BLaER1 (cell line): ENCODE data around the gene NTM.
A peak's percentile ranks its signal among the peaks of the same experiment; 100 is the strongest.

Experiments used
- H3K27ac ChIP-seq: shearing (Covaris generic); formaldehyde crosslinking; 2 replicates; pipeline ENCODE4 v1.8.1; 2022
- H3K27me3 ChIP-seq: shearing (Covaris generic); formaldehyde crosslinking; 2 replicates; pipeline ENCODE4 v1.8.1; 2022
- H3K36me3 ChIP-seq: shearing (Covaris generic); formaldehyde crosslinking; 2 replicates; pipeline ENCODE4 v1.8.1; 2022
- H3K4me1 ChIP-seq: shearing (Covaris generic); formaldehyde crosslinking; 2 replicates; pipeline ENCODE4 v1.8.1; 2022
- H3K4me2 ChIP-seq: shearing (Covaris generic); formaldehyde crosslinking; 2 replicates; pipeline ENCODE4 v1.8.1; 2022
- H3K4me3 ChIP-seq: shearing (Covaris generic); formaldehyde crosslinking; 2 replicates; pipeline ENCODE4 v1.8.1; 2022
- H3K9ac ChIP-seq: shearing (Covaris generic); formaldehyde crosslinking; 2 replicates; pipeline ENCODE4 v1.8.1; 2022
- H3K9me3 ChIP-seq: shearing (Covaris generic); formaldehyde crosslinking; 2 replicates; pipeline ENCODE4 v1.8.1; 2022
- H4K20me1 ChIP-seq: shearing (Covaris generic); formaldehyde crosslinking; 2 replicates; pipeline ENCODE4 v1.8.1; 2022
- Cebpa-rat ChIP-seq: shearing (Covaris generic); IDR thresholded peaks from 2 replicates; pipeline ENCODE4 v1.8.1; 2022

The NTM gene

DNA sequence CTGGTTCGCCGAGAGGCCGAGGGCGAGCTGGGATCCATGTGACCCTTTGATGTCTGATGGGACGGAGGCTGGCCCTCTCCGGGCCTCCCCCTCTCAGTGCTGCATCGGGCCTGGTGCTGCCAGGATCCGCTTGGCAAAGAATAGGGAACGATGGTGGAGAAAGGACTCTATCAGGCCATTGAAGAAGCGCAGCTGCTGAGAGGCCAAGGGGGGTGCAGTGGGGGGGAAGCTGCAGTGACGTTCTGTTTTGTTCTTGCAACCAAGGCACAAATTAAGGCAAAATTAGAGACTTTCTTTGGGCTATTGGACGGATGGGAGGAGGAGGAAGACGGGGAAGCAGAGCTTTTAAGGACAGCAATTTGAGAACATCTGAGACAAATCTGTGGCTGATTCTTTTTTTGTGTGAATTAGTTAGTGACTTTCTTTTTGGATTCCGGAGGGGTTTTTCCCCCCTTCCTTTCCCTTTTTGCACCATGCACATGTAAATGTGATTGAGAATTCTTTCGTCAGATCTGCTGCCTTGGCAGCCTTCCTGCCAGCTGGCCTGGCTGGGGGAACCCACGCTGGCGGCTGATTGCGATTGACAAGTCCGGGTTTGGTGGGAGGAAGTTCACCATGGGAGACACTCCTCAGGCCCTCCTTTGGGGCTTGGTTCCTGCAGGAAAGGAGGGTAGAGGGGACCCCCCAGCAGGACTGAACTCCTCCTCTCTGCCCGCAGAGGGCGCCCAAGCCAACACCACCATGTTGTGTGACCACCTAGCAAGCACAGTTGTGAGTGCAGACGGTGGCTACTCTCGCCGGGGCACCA lies 214.6 kb downstream of the NTM start:
- H3K27me3 ChIP-seq: no peaks in the 10 kb centered on the region
- peaks cover 14% of the 10 kb centered on the region for H3K4me1 ChIP-seq
- no peaks in the 10 kb centered on the region for H3K9me3 ChIP-seq
- H3K27ac ChIP-seq: no peak overlapping the region
- H3K4me2 ChIP-seq: peak overlapping the region; percentile 29
- no peaks in the 10 kb centered on the region for H4K20me1 ChIP-seq
- H3K36me3 ChIP-seq: no peaks in the 10 kb centered on the region
- no peak overlapping the region for H3K4me3 ChIP-seq
- no peak for TF ChIP-seq Cebpa-rat
- no peak overlapping the region for H3K9ac ChIP-seq

DNA sequence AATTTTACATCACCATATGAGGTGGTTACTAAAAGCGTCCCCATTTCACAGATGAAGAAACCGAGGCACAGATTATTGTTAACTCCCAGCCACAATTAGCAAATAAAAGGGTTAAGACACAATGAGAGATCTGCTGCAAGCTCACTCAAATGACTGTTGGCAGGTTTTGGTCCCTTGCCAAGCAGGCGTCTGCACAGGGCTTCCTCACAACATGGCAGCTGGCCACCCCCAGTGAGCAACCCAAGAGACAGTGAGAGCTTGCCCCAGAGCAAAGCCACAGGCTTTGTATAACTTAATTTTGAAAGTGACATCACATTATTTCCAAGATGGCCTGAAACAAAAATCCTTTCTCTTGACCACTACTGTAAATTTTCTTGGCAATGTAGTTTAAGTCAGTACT lies 217.6 kb downstream of the NTM start:
- Histone ChIP-seq H3K9ac (no peak overlapping the region), H3K27ac (no peak overlapping the region), H3K4me1 (peaks cover 29% of the 10 kb centered on the region), H3K36me3 (no peaks in the 10 kb centered on the region), H3K27me3 (no peaks in the 10 kb centered on the region), H3K4me3 (no peak overlapping the region), H4K20me1 (no peaks in the 10 kb centered on the region), H3K9me3 (no peaks in the 10 kb centered on the region), H3K4me2 (no peak overlapping the region)
- TF ChIP-seq Cebpa-rat: no peak

DNA sequence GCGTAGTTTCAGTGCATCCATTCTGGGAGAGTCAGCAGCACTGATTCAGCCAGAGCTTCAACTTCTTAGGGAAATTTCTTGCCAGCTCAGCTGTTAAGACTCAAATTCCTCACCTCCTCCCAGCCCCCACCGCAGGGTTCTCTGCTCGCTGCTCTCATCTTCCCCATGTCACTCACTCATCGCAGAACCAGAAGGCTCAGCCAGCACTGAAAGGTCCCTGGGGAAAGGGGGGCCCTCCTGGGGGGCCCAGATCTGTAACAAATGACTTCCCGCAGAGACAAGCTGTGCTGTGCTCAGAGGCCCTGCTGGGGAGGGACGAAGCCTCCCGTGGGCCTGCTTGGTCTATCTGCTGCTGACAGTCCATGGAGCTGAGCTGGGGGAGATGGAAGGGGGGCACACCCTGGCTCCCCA lies 220.6 kb downstream of the NTM start:
- Histone ChIP-seq H3K27me3 (no peaks in the 10 kb centered on the region), H3K9ac (no peak overlapping the region), H3K27ac (no peak overlapping the region), H3K4me2 (peak overlapping the region; percentile 71), H3K4me3 (no peak overlapping the region), H3K4me1 (peaks cover 16% of the 10 kb centered on the region), H4K20me1 (no peaks in the 10 kb centered on the region), H3K9me3 (no peaks in the 10 kb centered on the region), H3K36me3 (no peaks in the 10 kb centered on the region)
- no peak for TF ChIP-seq Cebpa-rat

DNA sequence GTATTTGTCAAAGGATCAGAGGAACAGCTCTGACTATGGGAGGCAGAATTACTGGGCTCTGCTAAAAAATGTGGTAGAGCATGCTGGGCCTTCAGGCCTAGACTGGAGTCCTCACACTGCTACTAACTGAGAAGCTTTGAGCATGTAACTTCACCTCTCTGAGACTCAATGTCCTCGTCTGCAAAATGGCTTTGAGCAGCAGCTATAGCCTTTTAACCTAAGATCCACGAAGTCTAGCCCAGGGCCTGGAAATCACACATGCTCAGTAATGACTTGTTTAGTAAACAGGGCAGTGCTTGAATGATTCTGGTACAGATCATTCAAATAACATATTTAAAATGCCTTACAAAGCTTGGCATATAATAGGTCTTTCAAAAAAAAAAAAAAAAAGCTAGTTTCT lies 221.7 kb downstream of the NTM start:
- no peak overlapping the region for H3K9ac ChIP-seq
- no peak overlapping the region for H3K4me3 ChIP-seq
- H3K36me3 ChIP-seq: no peaks in the 10 kb centered on the region
- no peak for TF ChIP-seq Cebpa-rat
- H3K9me3 ChIP-seq: no peaks in the 10 kb centered on the region
- H3K4me2 ChIP-seq: no peak overlapping the region
- H3K27ac ChIP-seq: no peak overlapping the region
- H3K4me1 ChIP-seq: peaks cover 15% of the 10 kb centered on the region
- no peaks in the 10 kb centered on the region for H3K27me3 ChIP-seq
- H4K20me1 ChIP-seq: no peaks in the 10 kb centered on the region

DNA sequence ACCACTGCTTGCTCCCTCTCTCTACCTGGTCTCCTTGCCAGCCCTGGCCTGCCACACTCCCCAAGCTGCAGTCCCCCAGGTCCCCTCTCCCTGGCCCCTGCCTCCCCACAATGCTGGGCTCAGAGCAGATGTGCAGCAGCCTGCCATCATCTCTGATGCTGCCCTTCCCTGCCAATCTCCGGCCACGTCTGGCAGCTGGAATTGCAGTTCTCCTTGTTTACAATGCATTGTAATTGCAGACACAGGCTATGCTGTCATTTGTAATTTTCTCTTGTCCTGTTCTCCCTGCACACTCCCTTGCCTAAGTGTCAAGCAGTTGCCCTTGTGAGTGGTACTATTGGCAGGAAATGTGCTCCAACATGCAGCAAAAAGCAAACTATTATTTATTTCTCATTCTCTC lies 222.3 kb downstream of the NTM start:
- no peak for TF ChIP-seq Cebpa-rat
- H3K27me3 ChIP-seq: no peaks in the 10 kb centered on the region
- H3K4me3 ChIP-seq: no peak overlapping the region
- no peak overlapping the region for H3K9ac ChIP-seq
- no peaks in the 10 kb centered on the region for H3K36me3 ChIP-seq
- no peak overlapping the region for H3K27ac ChIP-seq
- peaks cover 15% of the 10 kb centered on the region for H3K4me1 ChIP-seq
- H3K4me2 ChIP-seq: no peak overlapping the region
- no peaks in the 10 kb centered on the region for H4K20me1 ChIP-seq
- no peaks in the 10 kb centered on the region for H3K9me3 ChIP-seq

DNA sequence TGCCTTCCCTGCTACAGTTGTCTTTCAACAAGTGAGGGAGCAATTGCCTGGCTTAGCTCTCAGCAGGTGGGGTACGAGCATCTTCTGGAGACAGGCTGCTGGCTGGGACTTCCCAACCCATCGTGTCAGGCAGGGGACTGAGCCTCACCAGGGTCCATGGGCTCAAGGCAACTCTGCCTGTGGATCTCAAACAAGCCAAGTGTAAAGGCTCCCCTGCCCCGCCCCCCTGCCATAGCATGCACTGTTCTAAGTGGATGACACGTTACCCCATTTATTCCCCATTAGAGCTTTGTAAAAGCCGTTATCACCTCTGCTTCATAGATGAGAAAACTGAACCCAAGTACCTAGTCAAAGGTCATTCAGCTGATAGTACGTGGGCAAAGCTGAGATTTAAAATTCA lies 222.9 kb downstream of the NTM start:
- no peak for TF ChIP-seq Cebpa-rat
- no peak overlapping the region for H3K27ac ChIP-seq
- no peak overlapping the region for H3K4me2 ChIP-seq
- no peaks in the 10 kb centered on the region for H4K20me1 ChIP-seq
- H3K9me3 ChIP-seq: no peaks in the 10 kb centered on the region
- H3K4me1 ChIP-seq: peaks cover 15% of the 10 kb centered on the region
- H3K36me3 ChIP-seq: no peaks in the 10 kb centered on the region
- H3K9ac ChIP-seq: no peak overlapping the region
- H3K4me3 ChIP-seq: no peak overlapping the region
- no peaks in the 10 kb centered on the region for H3K27me3 ChIP-seq

DNA sequence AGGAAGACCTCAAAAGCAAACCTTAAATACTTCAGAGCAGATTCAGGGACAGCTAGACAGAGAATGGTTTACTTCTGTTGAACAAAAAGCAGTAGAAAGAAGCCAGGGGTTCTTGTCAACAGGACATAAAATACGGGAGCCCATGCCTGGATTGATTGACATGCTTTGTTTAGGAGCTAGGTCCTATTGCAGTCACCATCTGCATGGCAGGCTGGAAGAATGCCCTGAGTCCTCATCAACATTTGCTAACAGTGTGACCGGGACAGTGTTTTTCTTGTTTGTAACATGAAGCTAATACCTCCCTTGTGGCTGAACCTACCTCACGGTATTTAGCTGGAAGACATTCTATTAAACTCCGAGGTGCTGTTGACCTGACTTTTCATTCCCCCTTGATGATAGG lies 225.4 kb downstream of the NTM start:
- Histone ChIP-seq H3K27me3 (no peaks in the 10 kb centered on the region), H3K27ac (no peak overlapping the region), H3K4me3 (no peak overlapping the region), H3K36me3 (no peaks in the 10 kb centered on the region), H3K4me2 (no peak overlapping the region), H3K9me3 (no peaks in the 10 kb centered on the region), H3K4me1 (peaks cover 9% of the 10 kb centered on the region), H4K20me1 (no peaks in the 10 kb centered on the region), H3K9ac (no peak overlapping the region)
- no peak for TF ChIP-seq Cebpa-rat

DNA sequence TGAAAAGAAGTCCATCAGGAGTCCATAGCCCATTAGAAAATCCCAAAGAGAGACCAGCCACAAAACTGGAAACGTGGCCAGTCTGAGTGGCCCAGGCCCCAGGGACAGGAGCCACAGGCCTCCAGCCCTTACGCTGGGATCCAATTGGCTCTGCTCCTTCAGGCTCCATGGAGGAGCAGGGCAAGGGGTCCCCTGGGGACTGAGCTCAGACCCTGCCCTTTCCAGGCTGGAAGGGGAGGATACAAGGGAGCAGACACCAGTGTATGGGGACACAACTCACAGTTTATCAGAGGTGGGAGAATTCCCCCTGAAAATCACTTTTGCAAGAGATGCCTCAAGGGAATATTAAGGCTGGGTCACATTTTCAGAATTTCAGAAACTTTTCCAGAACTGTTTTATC lies 227.5 kb downstream of the NTM start:
- Histone ChIP-seq H3K27me3 (no peaks in the 10 kb centered on the region), H4K20me1 (no peaks in the 10 kb centered on the region), H3K9ac (no peak overlapping the region), H3K4me1 (no peaks in the 10 kb centered on the region), H3K27ac (no peak overlapping the region), H3K36me3 (no peaks in the 10 kb centered on the region), H3K9me3 (no peaks in the 10 kb centered on the region), H3K4me3 (no peak overlapping the region), H3K4me2 (no peak overlapping the region)
- TF ChIP-seq Cebpa-rat: no peak

DNA sequence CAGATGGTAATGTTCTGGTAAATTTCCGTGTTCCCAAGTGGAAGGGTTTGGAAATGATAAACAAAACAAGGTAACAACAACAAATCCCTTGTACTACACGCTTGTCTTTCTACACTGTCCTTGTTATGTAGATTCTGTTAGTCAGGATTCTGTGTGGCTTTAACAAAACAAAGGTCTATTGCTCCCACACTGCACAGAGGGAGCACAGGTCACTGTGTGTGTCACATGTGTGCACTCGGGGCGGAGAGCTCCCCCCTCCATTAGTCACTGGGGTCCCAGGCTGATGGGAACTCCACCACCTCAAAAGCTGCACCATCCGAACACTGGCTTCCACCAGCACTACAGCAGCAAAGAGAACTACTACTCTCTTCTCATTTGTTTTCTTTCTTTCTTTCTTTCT lies 227.9 kb downstream of the NTM start:
- TF ChIP-seq Cebpa-rat: no peak
- Histone ChIP-seq H3K4me1 (no peaks in the 10 kb centered on the region), H3K4me2 (no peak overlapping the region), H4K20me1 (no peaks in the 10 kb centered on the region), H3K9ac (no peak overlapping the region), H3K27me3 (no peaks in the 10 kb centered on the region), H3K36me3 (no peaks in the 10 kb centered on the region), H3K27ac (no peak overlapping the region), H3K4me3 (no peak overlapping the region), H3K9me3 (no peaks in the 10 kb centered on the region)

DNA sequence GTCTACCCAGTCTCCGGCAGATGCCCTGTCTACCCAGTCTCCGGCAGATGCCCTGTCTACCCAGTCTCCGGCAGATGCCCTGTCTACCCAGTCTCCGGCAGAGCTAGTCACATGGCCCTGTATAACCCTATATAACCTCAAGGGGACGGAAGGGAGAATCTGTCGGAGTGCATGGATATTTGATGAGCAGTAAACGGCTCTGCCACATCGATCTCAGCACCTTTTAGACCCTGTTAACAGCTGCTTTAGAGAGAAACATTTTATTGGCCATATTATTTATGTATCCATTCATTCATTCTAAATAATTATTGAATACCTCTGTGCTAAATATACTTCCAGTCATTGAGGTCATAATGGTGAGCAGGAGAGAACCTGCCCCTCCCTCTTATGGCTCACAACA lies 228.9 kb downstream of the NTM start:
- no peaks in the 10 kb centered on the region for H3K36me3 ChIP-seq
- H4K20me1 ChIP-seq: no peaks in the 10 kb centered on the region
- TF ChIP-seq Cebpa-rat: no peak
- H3K4me1 ChIP-seq: no peaks in the 10 kb centered on the region
- H3K9ac ChIP-seq: no peak overlapping the region
- H3K27me3 ChIP-seq: no peaks in the 10 kb centered on the region
- no peak overlapping the region for H3K27ac ChIP-seq
- H3K4me3 ChIP-seq: no peak overlapping the region
- no peaks in the 10 kb centered on the region for H3K9me3 ChIP-seq
- H3K4me2 ChIP-seq: no peak overlapping the region

DNA sequence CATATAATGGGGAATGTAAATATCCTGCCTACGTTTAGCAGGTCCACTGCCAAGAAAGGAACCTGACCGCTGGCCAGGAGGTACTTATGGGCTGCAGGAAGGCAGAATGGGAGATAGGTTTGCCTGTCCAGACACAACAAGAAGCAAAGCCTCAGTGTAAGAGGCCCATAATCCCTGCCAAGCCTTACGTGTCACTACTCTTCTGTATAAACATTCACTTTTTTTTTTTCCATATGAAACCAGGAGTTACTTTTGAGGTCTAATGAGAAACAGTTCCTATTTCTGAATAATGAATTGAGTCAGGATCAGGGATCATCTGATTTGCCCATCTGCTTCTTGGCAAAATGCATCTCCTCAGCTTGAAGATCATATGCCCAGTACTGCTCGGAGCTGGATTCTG lies 230.2 kb downstream of the NTM start:
- Histone ChIP-seq H3K4me3 (no peak overlapping the region), H3K27me3 (no peaks in the 10 kb centered on the region), H3K9ac (no peak overlapping the region), H3K4me2 (no peak overlapping the region), H4K20me1 (no peaks in the 10 kb centered on the region), H3K36me3 (no peaks in the 10 kb centered on the region), H3K4me1 (no peaks in the 10 kb centered on the region), H3K27ac (no peak overlapping the region), H3K9me3 (no peaks in the 10 kb centered on the region)
- TF ChIP-seq Cebpa-rat: no peak
